MM.1S (cell line): ENCODE results near the gene GPRIN2.

Experiments
- EZH2 ChIP-seq: fragments of 300-600 bp; sonication (generic); optimal IDR thresholded peaks from 2 replicates; pipeline ENCODE3; 2017; ENCODE audit warnings: low read depth, mild to moderate bottlenecking, antibody characterized with exemption, low read length, mixed read lengths
- EZH2phosphoT487 ChIP-seq: fragments of 300-600 bp; sonication (generic); IDR thresholded peaks from 2 replicates; pipeline ENCODE4 v1.6.1; 2018; ENCODE audit warnings: antibody characterized with exemption, low read length
- TF ChIP-seq, protein P1 (sequence below): fragments of 300-600 bp; sonication (generic); IDR thresholded peaks from 2 replicates; pipeline ENCODE4 v1.5.1; 2016; ENCODE audit warnings: antibody characterized with exemption, low read length, mixed read lengths

DNA sequence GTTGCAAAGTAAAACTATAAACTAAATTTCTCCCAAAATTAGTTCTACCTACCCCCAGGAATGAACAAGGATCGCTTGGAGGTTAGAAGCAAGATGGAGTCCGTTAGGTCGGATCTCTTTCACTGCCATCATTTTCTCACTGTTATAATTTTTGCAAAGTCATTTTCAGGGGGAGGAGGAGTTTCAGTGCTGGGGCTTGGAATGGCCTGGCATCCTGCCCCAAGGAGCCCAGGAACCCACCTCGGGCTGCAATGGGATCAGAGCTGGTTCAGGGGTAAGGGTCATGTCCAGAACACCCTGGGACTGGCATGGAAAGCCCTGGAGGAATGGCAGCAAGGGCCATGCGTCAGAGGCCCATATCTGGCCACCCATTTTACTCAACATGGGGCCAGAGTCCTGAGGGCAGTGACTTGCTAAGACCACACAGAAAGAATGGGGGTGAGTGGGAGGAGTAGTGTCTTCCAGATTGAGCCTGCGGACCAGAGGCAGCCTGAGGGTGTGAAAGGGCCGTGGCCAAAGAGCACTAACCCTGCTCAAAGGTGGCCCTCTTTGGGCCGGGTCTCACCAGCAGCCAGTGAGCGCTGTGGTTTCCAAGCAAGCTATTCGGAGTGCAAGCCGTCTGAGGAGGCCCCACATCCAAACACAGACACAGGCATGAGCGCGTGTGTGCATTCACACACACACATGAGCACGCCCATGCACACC is 31.8 kb downstream of the GPRIN2 start:
- TF ChIP-seq, protein P1, sequence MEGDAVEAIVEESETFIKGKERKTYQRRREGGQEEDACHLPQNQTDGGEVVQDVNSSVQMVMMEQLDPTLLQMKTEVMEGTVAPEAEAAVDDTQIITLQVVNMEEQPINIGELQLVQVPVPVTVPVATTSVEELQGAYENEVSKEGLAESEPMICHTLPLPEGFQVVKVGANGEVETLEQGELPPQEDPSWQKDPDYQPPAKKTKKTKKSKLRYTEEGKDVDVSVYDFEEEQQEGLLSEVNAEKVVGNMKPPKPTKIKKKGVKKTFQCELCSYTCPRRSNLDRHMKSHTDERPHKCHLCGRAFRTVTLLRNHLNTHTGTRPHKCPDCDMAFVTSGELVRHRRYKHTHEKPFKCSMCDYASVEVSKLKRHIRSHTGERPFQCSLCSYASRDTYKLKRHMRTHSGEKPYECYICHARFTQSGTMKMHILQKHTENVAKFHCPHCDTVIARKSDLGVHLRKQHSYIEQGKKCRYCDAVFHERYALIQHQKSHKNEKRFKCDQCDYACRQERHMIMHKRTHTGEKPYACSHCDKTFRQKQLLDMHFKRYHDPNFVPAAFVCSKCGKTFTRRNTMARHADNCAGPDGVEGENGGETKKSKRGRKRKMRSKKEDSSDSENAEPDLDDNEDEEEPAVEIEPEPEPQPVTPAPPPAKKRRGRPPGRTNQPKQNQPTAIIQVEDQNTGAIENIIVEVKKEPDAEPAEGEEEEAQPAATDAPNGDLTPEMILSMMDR, result no peak
- TF ChIP-seq EZH2phosphoT487 (no peak), EZH2 (no peak)
